Measurements from ENCODE around the gene STK38.

- no peak for TF ChIP-seq CTCF (IDR thresholded peaks at IDR 0.05)
- TF ChIP-seq POLR2A (IDR thresholded peaks at IDR 0.05) = no peak
Measured at GRCh38 chr6:36463676-36464075, 83.6 kb downstream of the STK38 start.

Measured in breast epithelium (tissue), 3 donors.